Activated CD8-positive, alpha-beta T cell treated with anti-CD3 and anti-CD28 coated beads for 36 hours (primary cell): Measurements from ENCODE around the gene TBCC. TPM values are rescaled to one million over a fixed set of nuclear protein-coding genes. Genes with fewer than 3 reads are reported as not detected.
A peak's percentile ranks its signal among the peaks of the same experiment; 100 is the strongest.

Experiments
- ATAC-seq: fragments of 200-7000 bp; cut with Tn5 transposase; one replicate; pipeline ENCODE4 v1.10.0; 2021; ENCODE audit warnings: mild to moderate bottlenecking, moderate library complexity
- CTCF ChIA-PET: fragments of 350-600 bp; sonication (Branson Sonifier 250); formaldehyde crosslinking; loops from one replicate; lab custom pipeline; 2021; ENCODE audit warnings: antibody characterized with exemption; lab: Charles Lee
- POLR2A ChIA-PET: fragments of 350-600 bp; sonication (Branson Sonifier 250); formaldehyde crosslinking; loops from one replicate; lab custom pipeline; 2021; ENCODE audit warnings: antibody characterized with exemption; lab: Charles Lee
- DNase-seq: peaks from one replicate; pipeline ENCODE4 v3.0.0-alpha.2; 2020
- H3K27ac Mint-ChIP-seq: one replicate; pipeline ENCODE4 v1.8.0; 2021; ENCODE audit warnings: mild to moderate bottlenecking, mixed read lengths
- H3K27me3 Mint-ChIP-seq: one replicate; pipeline ENCODE4 v1.8.0; 2021; ENCODE audit warnings: mixed read lengths
- H3K36me3 Mint-ChIP-seq: one replicate; pipeline ENCODE4 v1.8.0; 2021; ENCODE audit warnings: low read depth, mixed read lengths
- H3K4me1 Mint-ChIP-seq: one replicate; pipeline ENCODE4 v1.8.0; 2021; ENCODE audit warnings: low read depth, mixed read lengths
- H3K4me3 Mint-ChIP-seq: one replicate; pipeline ENCODE4 v1.8.0; 2021; ENCODE audit warnings: mild to moderate bottlenecking, moderate library complexity, mixed read lengths
- H3K9me3 Mint-ChIP-seq: one replicate; pipeline ENCODE4 v1.8.0; 2021; ENCODE audit warnings: mixed read lengths
- intact Hi-C: fragments of 100-400 bp; cut with micrococcal nuclease; formaldehyde crosslinking; loops from one replicate; pipeline ENCODE4 v1.10.0; 2022
- total RNA-seq, 2 experiments: library from RNA; stranded (reverse); gene quantifications; one replicate each; pipeline ENCODE4 v1.2.3, GENCODE V29; 2021
- TF ChIP-seq, protein P1 (sequence below): fragments of 200-600 bp; IDR thresholded peaks from one replicate; pipeline ENCODE4 v1.8.0; 2022; ENCODE audit warnings: antibody characterized with exemption, mild to moderate bottlenecking

Gene TBCC
- total RNA-seq, 2 experiments from 2014 or later, result 16.0 to 16.3 TPM

DNA sequence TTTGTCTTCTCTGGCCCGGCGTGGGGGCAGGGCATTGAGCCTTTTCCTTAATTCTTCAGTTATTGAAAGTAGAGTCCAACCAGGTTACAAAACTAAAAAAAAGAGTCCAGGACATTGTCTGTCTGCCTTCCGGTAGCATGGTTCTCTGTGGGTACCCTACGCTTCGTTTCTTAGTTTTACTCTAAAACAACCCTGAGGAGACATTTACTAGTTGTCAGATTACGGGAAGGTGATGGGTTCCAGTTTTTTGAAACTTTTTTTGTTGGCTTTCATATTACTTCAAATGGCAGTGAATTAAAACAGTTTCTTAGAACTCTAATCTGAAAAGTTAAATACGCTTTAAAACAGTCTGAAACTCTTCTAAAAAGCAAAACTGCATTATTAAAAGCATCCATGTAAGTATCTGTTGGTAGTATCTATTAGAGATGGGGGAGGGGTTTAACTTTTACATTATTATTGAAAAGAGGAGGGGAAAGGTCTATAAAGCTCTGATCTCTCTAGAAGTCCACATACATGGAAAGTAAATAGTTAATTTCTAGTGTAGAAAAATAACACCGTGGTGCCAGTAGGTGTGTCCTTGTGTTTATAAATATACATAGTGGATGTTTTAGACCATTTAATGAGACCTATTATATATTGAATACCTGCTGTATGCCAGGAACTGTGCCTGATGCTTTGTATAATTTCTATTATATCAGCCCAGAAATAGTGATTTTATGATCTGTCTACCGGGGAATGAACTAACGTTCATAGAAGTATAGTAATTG is 38.2 kb upstream of the TBCC start:
- Mint-ChIP-seq H3K27me3 (no peaks in the 10 kb centered on the region), H3K9me3 (no peaks in the 10 kb centered on the region), H3K36me3 (peaks cover 21% of the 10 kb centered on the region), H3K27ac (peak overlapping the region; percentile 99), H3K4me1 (peaks cover 37% of the 10 kb centered on the region), H3K4me3 (no peak overlapping the region)
- intact Hi-C loops, result loop anchor here (5.0 kb wide), 1 partner anchor 37 kb away; the partner anchor contains the start of gene TBCC
- TF ChIP-seq, protein P1, sequence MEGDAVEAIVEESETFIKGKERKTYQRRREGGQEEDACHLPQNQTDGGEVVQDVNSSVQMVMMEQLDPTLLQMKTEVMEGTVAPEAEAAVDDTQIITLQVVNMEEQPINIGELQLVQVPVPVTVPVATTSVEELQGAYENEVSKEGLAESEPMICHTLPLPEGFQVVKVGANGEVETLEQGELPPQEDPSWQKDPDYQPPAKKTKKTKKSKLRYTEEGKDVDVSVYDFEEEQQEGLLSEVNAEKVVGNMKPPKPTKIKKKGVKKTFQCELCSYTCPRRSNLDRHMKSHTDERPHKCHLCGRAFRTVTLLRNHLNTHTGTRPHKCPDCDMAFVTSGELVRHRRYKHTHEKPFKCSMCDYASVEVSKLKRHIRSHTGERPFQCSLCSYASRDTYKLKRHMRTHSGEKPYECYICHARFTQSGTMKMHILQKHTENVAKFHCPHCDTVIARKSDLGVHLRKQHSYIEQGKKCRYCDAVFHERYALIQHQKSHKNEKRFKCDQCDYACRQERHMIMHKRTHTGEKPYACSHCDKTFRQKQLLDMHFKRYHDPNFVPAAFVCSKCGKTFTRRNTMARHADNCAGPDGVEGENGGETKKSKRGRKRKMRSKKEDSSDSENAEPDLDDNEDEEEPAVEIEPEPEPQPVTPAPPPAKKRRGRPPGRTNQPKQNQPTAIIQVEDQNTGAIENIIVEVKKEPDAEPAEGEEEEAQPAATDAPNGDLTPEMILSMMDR, result no peak
- ChIA-PET CTCF (interaction anchor here (0.9 to 1.5 kb wide), 2 partner anchors 38 to 55 kb away, joined by 3 read pairs; partner anchors contain the start of gene TBCC), POLR2A (interaction anchor here (0.5 to 10.7 kb wide), 15 partner anchors 9 to 1463 kb away, joined by 3 to 166 read pairs (median 3); partner anchors contain the start of genes HSP90AB1, TBCC and TRERF1)
- no peak for DNase-seq
- ATAC-seq, result peak; percentile 5

DNA sequence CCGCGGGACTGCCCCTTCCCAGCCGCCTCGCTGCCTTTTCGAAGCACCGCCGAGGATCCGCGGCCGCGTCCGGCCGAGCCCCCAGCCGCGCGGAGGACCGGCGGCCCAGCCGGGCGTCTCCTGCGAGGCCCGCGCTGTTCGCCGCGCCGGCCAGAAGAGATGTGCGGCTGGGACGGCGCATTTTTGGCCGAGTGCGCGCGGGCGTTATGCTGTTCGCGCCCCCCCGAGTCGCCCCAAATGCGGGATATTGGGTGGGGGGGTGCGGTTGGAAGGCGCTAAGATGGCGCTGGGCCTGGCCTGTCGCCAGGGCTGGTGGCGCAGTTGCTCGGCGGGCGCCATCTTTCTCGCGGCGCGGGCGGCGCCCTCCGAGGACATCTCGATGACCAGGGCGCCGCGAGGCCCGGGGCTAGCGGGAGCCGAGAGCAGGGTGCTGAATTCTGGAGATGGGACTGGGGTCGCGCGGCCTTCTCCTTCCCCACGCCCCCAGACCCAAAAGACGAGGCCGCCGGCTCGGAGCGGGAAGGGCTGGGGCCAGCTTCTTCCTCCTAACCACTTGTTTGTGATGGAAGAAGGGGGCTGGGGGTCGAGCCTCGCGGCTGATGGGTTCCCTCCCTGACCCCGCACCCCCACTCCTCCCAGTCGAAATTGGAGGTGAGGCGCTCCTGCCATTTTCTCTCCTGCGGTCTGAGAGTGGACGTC is 37.4 kb upstream of the TBCC start:
- DNase-seq (peak; percentile 75), ATAC-seq (peak; percentile 57)
- TF ChIP-seq, protein P1, result no peak
- ChIA-PET POLR2A (interaction anchor here (0.5 to 10.7 kb wide), 22 partner anchors 10 to 735 kb away, joined by 3 to 166 read pairs (median 4); partner anchors contain the start of genes CNPY3, RPL7L1, TBCC and TRERF1), CTCF (no interaction called here)
- intact Hi-C loops, result loop anchor here (5.0 kb wide), 1 partner anchor 36 kb away; the partner anchor contains the start of gene TBCC
- no peaks in the 10 kb centered on the region for H3K27me3 Mint-ChIP-seq
- H3K27ac Mint-ChIP-seq, result peak overlapping the region; percentile 99
- peaks cover 33% of the 10 kb centered on the region for H3K4me1 Mint-ChIP-seq
- H3K36me3 Mint-ChIP-seq, result peaks cover 18% of the 10 kb centered on the region
- H3K9me3 Mint-ChIP-seq, result no peaks in the 10 kb centered on the region
- H3K4me3 Mint-ChIP-seq, result no peak overlapping the region

DNA sequence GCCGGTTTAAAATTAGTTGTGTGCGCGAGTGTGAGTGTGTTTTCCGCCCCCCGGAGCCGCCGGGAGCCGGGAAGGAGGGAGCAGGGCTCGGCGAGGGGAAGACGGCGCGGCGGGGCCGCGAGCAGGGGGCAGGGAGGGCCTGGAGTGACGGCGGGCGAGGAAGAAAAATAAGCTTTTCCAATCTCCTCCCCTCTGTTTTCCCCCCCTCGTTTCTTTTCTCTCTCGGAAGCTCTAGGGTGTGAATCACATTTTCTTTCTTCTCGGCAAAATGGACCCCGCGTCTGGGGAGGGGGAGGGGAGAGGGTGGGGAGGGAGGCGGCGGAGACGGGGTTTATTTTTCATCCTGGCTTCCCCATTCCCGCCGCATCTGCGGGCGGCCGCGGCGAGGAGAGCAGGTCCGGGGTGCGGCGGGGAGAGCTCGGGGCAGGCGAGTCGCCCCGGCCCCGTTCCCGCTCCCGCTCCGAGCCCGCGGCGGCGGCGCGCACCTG is 36.8 kb upstream of the TBCC start:
- Mint-ChIP-seq H3K27ac (peak overlapping the region; percentile 100), H3K9me3 (no peaks in the 10 kb centered on the region), H3K36me3 (peaks cover 16% of the 10 kb centered on the region), H3K27me3 (no peaks in the 10 kb centered on the region), H3K4me3 (peak overlapping the region; percentile 75), H3K4me1 (peaks cover 35% of the 10 kb centered on the region)
- ChIA-PET POLR2A (interaction anchor here (0.6 to 10.7 kb wide), 19 partner anchors 11 to 794 kb away, joined by 3 to 166 read pairs (median 4); partner anchors contain the start of genes CNPY3, RPL7L1 and TBCC), CTCF (no interaction called here)
- intact Hi-C loops, result loop anchor here (5.0 kb wide), 1 partner anchor 35 kb away; the partner anchor contains the start of gene TBCC
- peak; percentile 60 for ATAC-seq
- TF ChIP-seq, protein P1, result no peak
- peak; percentile 73 for DNase-seq

DNA sequence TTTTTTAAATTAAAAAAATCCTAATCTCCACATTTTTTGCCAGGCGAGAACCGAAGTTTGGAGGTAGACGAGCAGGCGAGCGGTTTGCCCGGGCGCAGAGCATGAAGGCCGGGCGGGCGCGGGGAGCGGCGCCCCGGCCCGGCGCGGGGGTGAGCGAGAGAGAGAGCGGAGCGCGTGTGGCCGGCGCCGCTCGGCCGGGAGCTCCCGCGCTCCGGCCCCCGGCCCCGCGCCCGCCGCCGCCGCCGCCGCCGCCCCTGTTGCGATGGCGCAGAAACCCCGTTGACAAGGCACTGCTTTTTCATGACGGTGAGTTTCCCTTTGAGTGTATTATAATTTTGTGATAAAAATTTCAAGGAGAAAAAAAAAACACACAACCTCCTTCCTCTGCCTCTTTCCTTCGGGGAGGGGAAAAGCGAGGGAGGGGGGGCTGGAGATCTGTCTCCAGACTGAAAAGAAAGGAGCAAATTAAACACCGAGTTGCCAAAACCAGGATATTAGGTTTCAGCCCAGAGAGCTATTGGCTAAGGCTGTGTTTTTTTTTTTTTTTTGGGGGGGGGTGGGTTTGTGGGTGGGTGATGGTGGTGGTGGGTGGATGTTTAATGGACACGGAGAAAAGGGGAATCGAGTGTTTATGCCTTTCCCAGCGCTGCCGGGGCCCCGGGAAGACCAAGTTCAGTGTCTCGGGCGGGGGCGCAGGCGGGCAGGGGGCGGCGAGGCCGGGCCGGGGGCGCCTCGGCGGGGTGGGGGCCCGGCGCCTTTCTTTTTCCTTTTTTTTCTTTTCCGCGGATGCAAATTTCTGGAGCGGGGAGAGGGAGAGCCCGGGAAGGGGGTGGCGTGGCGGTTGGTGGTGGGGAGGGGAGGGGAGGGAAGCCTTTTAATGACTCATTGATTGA is 36.1 kb upstream of the TBCC start, which contains the start of gene BICRAL:
Gene BICRAL (plus strand): TSS at position 257 of the 893 bp plus-strand sequence. CDS start 39,971 bp downstream, outside the sequence.
- Mint-ChIP-seq H3K4me3 (peak within 1 kb of the TSS; percentile 75), H3K27ac (peak within 1 kb of the TSS; percentile 100), H3K4me1 (peaks cover 42% of the 10 kb centered on the region), H3K27me3 (no peaks in the 10 kb centered on the region), H3K9me3 (no peaks in the 10 kb centered on the region), H3K36me3 (peaks cover 16% of the 10 kb centered on the region)
- POLR2A ChIA-PET, result interaction anchor here (0.6 to 10.7 kb wide), 16 partner anchors 11 to 793 kb away, joined by 3 to 166 read pairs (median 4); partner anchors contain the start of genes CNPY3, RPL7L1, TBCC and UBR2
- ATAC-seq (peak; percentile 21), DNase-seq (peak; percentile 77)
- intact Hi-C loops, result loop anchor here (5.0 kb wide), 1 partner anchor 35 kb away; the partner anchor contains the start of gene TBCC
- TF ChIP-seq, protein P1, result no peak
- CTCF ChIA-PET, result no interaction called here
